ENCODE measurements around the gene OR13C9.
"Not testable (repeated sequence)": the region's sequence is repeated elsewhere in the genome, so short reads cannot be mapped to it uniquely, and the experiment has no call there.

DNA sequence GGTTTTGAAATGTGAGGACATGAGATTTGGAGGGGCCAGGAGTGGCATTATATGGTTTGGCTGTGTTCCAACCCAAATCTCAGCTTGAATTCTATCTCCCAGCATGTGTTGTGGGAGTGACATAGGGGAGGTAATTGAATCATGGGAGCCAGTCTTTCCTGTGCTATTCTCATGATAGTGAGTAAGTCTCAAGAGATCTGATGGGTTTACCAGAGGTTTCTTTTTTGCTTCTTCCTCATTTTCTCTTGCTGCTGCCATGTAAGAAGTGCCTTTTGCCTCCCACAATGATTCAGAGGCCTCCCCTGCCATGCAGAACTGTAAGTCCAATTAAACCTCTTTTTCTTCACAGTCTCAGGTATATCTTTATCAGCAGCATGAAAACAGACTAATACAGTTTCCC is 8.0 kb upstream of the OR13C9 start:
- TF ChIP-seq, protein P1, sequence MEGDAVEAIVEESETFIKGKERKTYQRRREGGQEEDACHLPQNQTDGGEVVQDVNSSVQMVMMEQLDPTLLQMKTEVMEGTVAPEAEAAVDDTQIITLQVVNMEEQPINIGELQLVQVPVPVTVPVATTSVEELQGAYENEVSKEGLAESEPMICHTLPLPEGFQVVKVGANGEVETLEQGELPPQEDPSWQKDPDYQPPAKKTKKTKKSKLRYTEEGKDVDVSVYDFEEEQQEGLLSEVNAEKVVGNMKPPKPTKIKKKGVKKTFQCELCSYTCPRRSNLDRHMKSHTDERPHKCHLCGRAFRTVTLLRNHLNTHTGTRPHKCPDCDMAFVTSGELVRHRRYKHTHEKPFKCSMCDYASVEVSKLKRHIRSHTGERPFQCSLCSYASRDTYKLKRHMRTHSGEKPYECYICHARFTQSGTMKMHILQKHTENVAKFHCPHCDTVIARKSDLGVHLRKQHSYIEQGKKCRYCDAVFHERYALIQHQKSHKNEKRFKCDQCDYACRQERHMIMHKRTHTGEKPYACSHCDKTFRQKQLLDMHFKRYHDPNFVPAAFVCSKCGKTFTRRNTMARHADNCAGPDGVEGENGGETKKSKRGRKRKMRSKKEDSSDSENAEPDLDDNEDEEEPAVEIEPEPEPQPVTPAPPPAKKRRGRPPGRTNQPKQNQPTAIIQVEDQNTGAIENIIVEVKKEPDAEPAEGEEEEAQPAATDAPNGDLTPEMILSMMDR (IDR thresholded peaks at IDR 0.05): not testable (repeated sequence)
- TF ChIP-seq EP300, POLR2A (IDR thresholded peaks at IDR 0.05): not testable (repeated sequence)

All from ovary (tissue), 3 donors.